ENCODE measurements around the gene OR13G1. TPM values are rescaled to one million over a fixed set of nuclear protein-coding genes. Genes with fewer than 3 reads are reported as not detected.

Gene OR13G1
- total and polyA plus RNA-seq, 2 donors (not counting 3 experiments of a cell fraction or from before 2014, with no cell fraction given) = not detected

DNA sequence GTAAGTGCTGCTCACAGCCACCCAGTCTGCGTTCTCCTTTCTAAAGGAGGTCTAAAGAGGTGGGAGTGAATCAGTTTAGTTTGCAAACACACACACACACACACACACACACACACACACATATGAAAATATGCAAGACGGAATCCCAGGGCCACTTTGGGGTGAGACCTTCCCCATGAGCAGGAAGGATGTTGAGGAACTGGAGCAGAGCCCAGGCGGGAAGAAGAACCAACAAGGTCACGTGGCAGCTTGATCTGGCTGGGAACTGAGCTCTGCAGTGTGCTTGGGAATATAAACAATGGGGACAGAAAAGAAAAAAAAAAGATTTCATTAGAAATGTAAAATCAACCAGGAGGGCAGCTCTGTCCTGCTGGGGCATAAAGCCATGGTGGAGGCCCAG is 41.5 kb downstream of the OR13G1 start:
- H3K27ac ChIP-seq (ENCODE audit: insufficient read depth, low read depth, low read length) = no peak overlapping the region
- POLR2A ChIA-PET = no interaction called here
- TF ChIP-seq FOS (IDR thresholded peaks at IDR 0.05; ENCODE audit: borderline replicate concordance, insufficient read depth, low read length) (no peak), EZH2 (IDR thresholded peaks at IDR 0.05; ENCODE audit: borderline replicate concordance, low read depth, low read length, severe bottlenecking) (no peak), JUN (IDR thresholded peaks at IDR 0.05; ENCODE audit: borderline replicate concordance, insufficient read depth, insufficient read length, low read depth) (no peak), MYC (IDR thresholded peaks at IDR 0.05; ENCODE audit: low read depth, low read length) (no peak), POLR2A (IDR thresholded peaks at IDR 0.05; ENCODE audit: low read depth, low read length) (no peak), POLR2AphosphoS5 (IDR thresholded peaks at IDR 0.05; ENCODE audit: insufficient read depth, low read depth, low read length) (no peak), GATA2 (IDR thresholded peaks at IDR 0.05; ENCODE audit: insufficient read depth, insufficient read length, low read depth, low read length) (no peak)
- TF ChIP-seq, protein P1, sequence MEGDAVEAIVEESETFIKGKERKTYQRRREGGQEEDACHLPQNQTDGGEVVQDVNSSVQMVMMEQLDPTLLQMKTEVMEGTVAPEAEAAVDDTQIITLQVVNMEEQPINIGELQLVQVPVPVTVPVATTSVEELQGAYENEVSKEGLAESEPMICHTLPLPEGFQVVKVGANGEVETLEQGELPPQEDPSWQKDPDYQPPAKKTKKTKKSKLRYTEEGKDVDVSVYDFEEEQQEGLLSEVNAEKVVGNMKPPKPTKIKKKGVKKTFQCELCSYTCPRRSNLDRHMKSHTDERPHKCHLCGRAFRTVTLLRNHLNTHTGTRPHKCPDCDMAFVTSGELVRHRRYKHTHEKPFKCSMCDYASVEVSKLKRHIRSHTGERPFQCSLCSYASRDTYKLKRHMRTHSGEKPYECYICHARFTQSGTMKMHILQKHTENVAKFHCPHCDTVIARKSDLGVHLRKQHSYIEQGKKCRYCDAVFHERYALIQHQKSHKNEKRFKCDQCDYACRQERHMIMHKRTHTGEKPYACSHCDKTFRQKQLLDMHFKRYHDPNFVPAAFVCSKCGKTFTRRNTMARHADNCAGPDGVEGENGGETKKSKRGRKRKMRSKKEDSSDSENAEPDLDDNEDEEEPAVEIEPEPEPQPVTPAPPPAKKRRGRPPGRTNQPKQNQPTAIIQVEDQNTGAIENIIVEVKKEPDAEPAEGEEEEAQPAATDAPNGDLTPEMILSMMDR (IDR thresholded peaks at IDR 0.05; ENCODE audit: extremely low read depth in 1 of 2, insufficient read depth in 1 of 2, low read depth in 1 of 2, low read length in 2 of 2) = no peak
- TF ChIP-seq, protein P2, sequence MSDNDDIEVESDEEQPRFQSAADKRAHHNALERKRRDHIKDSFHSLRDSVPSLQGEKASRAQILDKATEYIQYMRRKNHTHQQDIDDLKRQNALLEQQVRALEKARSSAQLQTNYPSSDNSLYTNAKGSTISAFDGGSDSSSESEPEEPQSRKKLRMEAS (IDR thresholded peaks at IDR 0.05; ENCODE audit: insufficient read depth, insufficient read length) = no peak
- H3K9me3 ChIP-seq (replicated peaks; ENCODE audit: control insufficient read depth, insufficient read depth, low read length) = no peaks in the 10 kb centered on the region
- no TSS peak for BruUV-seq (replicated peaks)
- H3K4me1 ChIP-seq (ENCODE audit: control insufficient read depth, extremely low read depth, insufficient read depth, low read length) = no peaks in the 10 kb centered on the region
- no peak overlapping the region for H3K4me2 ChIP-seq (ENCODE audit: insufficient read depth, low read length)
- H3K36me3 ChIP-seq (ENCODE audit: control insufficient read depth in 2 of 2, extremely low read depth in 1 of 2, insufficient read depth in 2 of 2, low read length in 2 of 2) = no peaks in the 10 kb centered on the region
- FAIRE-seq (no peak), DNase-seq (ENCODE audit: low read depth, low spot score) (no peak)
- H3K79me2 ChIP-seq (ENCODE audit: control insufficient read depth, insufficient read depth, low read length) = no peaks in the 10 kb centered on the region
- intact Hi-C loops (cut with micrococcal nuclease) = no loop called here
- dilution Hi-C loops (cut with MboI; ENCODE audit: extremely low pct_ligation_motif_present, low sequenced_read_pairs) = no loop called here
- no peak overlapping the region for H3K4me3 ChIP-seq (replicated peaks in 1 of 3; ENCODE audit: insufficient read depth in 1 of 3, low read depth in 1 of 3, low read length in 3 of 3)
- no peak overlapping the region for H2AFZ ChIP-seq (ENCODE audit: low read depth, low read length)
- no peaks in the 10 kb centered on the region for H4K20me1 ChIP-seq (replicated peaks; ENCODE audit: control insufficient read depth, extremely low read depth, insufficient read depth, low read length)
- H3K9me1 ChIP-seq (replicated peaks; ENCODE audit: control insufficient read depth, extremely low read depth, insufficient read depth, low read length) = no peaks in the 10 kb centered on the region
- CTCF ChIA-PET = no interaction called here
- no peak overlapping the region for H3K9ac ChIP-seq (replicated peaks; ENCODE audit: extremely low read depth, insufficient read depth, low read length)
- no peaks in the 10 kb centered on the region for H3K27me3 ChIP-seq (ENCODE audit: control insufficient read depth in 2 of 2, insufficient read depth in 2 of 2, low read length in 2 of 2)

All from endothelial cell of umbilical vein (primary cell).